Activated CD4-positive, CD25-positive, alpha-beta regulatory T cell treated with anti-CD3 and anti-CD28 coated beads, Interleukin-2, amount 50 U/mL, for 16 hours (primary cell): ENCODE measurements around the gene NUP188.

ENCODE experiments used
- DNase-seq: peaks from one replicate; pipeline ENCODE4 v3.0.0-alpha.2; 2020; ENCODE audit warnings: low read depth, low spot score

Gene NUP188

GRCh38 chr9:129006328-129007034 is 59.0 kb downstream of the NUP188 start:
- no peak for DNase-seq

- DNase-seq, result no peak
Observed at GRCh38 chr9:129007035-129007765, 59.7 kb downstream of the NUP188 start.

- no peak for DNase-seq
Observed at GRCh38 chr9:129007766-129008468, 60.4 kb downstream of the NUP188 start.

- DNase-seq, result no peak
Observed at GRCh38 chr9:129008469-129008965, 61.0 kb downstream of the NUP188 start.

GRCh38 chr9:129008986-129009583 is 61.6 kb downstream of the NUP188 start:
- DNase-seq, result no peak

GRCh38 chr9:129009584-129010141 is 62.2 kb downstream of the NUP188 start:
- no peak for DNase-seq

GRCh38 chr9:129010267-129010975 is 62.9 kb downstream of the NUP188 start:
- no peak for DNase-seq

GRCh38 chr9:129011170-129011569 is 63.7 kb downstream of the NUP188 start:
- no peak for DNase-seq

- no peak for DNase-seq
Observed at GRCh38 chr9:129011761-129012181, 64.3 kb downstream of the NUP188 start.

GRCh38 chr9:129012343-129012742 is 64.8 kb downstream of the NUP188 start:
- DNase-seq, result no peak

GRCh38 chr9:129012893-129013448 is 65.5 kb downstream of the NUP188 start:
- no peak for DNase-seq

GRCh38 chr9:129013674-129014073 is 66.2 kb downstream of the NUP188 start:
- no peak for DNase-seq

- no peak for DNase-seq
Observed at GRCh38 chr9:129014124-129014523, 66.6 kb downstream of the NUP188 start.

- DNase-seq, result no peak
Observed at GRCh38 chr9:129014608-129015007, 67.1 kb downstream of the NUP188 start.

- DNase-seq, result no peak
Observed at GRCh38 chr9:129021091-129021490, 73.6 kb downstream of the NUP188 start.

- no peak for DNase-seq
Observed at GRCh38 chr9:129022037-129022436, 74.5 kb downstream of the NUP188 start.

- no peak for DNase-seq
Observed at GRCh38 chr9:129023036-129023907, 75.8 kb downstream of the NUP188 start.

- no peak for DNase-seq
Observed at GRCh38 chr9:129023908-129024233, 76.4 kb downstream of the NUP188 start.

GRCh38 chr9:129026442-129027223 is 79.1 kb downstream of the NUP188 start:
- DNase-seq, result no peak
